ENCODE results near the gene NDUFA11. TPM values are rescaled to one million over a fixed set of nuclear protein-coding genes. Genes with fewer than 3 reads are reported as not detected.

NDUFA11 gene
- total and polyA plus RNA-seq, 2 of the 4 experiments (the other 2 are of a cell fraction), result 375 to 1,276 TPM

DNA sequence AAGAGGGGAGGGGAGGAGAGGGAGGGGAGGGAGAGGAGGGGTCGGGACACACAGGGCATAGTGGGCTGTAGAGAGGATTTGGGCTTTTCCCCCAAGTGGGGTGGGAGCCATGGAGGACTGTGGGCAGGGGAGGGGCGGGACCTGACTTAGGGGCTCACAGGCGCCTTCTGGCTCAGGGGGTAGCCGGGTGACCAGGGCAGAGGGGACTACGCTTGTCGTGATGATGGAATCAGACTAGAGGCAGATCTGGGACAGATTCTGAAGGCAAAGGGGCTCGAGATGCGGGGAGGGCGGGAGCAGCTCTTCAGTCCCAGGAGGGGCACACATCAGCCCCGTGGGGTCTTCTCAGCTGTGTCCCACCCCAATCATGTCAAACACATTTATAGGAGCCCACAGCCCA lies 13.5 kb downstream of the NDUFA11 start:
- Histone ChIP-seq H3K14ac (replicated peaks; ENCODE audit: low read depth, low read length) (peak overlapping the region; percentile 83), H3K9me1 (ENCODE audit: insufficient read depth, low read length) (0 out of 2 replicates have a peak, but pooled peaks cover 3% of the 10 kb centered on the region), H2AK5ac (ENCODE audit: low read depth, low read length) (peak overlapping the region; percentile 82), H2BK5ac (ENCODE audit: low read depth, low read length, poor library complexity, severe bottlenecking) (peak overlapping the region; percentile 47), H3K79me1 (ENCODE audit: low read depth in 1 of 2, low read length in 2 of 2) (no peaks in the 10 kb centered on the region), H4K8ac (ENCODE audit: low read depth in 2 of 2, low read length in 2 of 2) (peak overlapping the region; percentile 28 to 93; a peak in 2 of 4 replicates), H2AFZ (replicated peaks; ENCODE audit: low read length, poor library complexity) (peak overlapping the region; percentile 9), H4K5ac (ENCODE audit: low read depth, low read length) (peak overlapping the region; percentile 49), H3K4me1 (ENCODE audit: control insufficient read depth, insufficient read depth, low read length) (peaks cover 19% of the 10 kb centered on the region), H2BK15ac (ENCODE audit: low read depth, low read length) (peak overlapping the region; percentile 83; the same call in 2 of the 3 replicates), H3K4me3 (ENCODE audit: insufficient read depth, low read depth, low read length) (no peak overlapping the region), H3K4me2 (ENCODE audit: low read depth, low read length) (no peak overlapping the region), H3K23ac (ENCODE audit: low read depth, low read length) (peak overlapping the region; percentile 60; the same call in 1 of the 2 replicates), H2AK9ac (replicated peaks; ENCODE audit: low read depth, low read length, poor library complexity) (peak overlapping the region; percentile 47), H3K4ac (ENCODE audit: low read depth, low read length) (peak overlapping the region; percentile 93), H4K91ac (ENCODE audit: insufficient read depth, low read depth, low read length) (peak overlapping the region; percentile 90), H4K20me1 (ENCODE audit: insufficient read depth, low read length) (no peaks in the 10 kb centered on the region; the same call in 1 of the 2 replicates), H3K27me3 (ENCODE audit: control insufficient read depth, insufficient read depth, low read length) (no peaks in the 10 kb centered on the region), H3K27ac (ENCODE audit: insufficient read depth, low read length) (peak overlapping the region; percentile 67), H2BK120ac (ENCODE audit: low read depth, low read length) (peak overlapping the region; percentile 97), H3K9ac (ENCODE audit: low read depth, low read length) (peak overlapping the region; percentile 29; the same call in 1 of the 2 replicates), H3K9me3 (ENCODE audit: control insufficient read depth, insufficient read depth, low read length) (no peaks in the 10 kb centered on the region), H3K18ac (ENCODE audit: low read depth, low read length) (peak overlapping the region; percentile 30), H2BK20ac (ENCODE audit: low read depth, low read length) (peak overlapping the region; percentile 95; the same call in 1 of the 2 replicates), H3K56ac (ENCODE audit: extremely low read depth, insufficient read depth, low read length) (no peak overlapping the region), H3K36me3 (ENCODE audit: control insufficient read depth, insufficient read depth, low read length) (peaks cover 8% of the 10 kb centered on the region; the same call in 1 of the 2 replicates)
- DNase-seq (no peak), ATAC-seq (ENCODE audit: low read depth) (no peak)
- in situ Hi-C loops (cut with MboI; ENCODE audit: low sequenced_read_pairs) (loop anchor here (5.0 kb wide), 1 partner anchor 88 kb away; no protein-coding TSS in a partner anchor), intact Hi-C loops (cut with micrococcal nuclease) (loop anchor here (5.0 kb wide), 1 partner anchor 63 kb away; no protein-coding TSS in a partner anchor), dilution Hi-C loops (cut with HindIII; ENCODE audit: low sequenced_read_pairs, unreplicated experiment) (no loop called here)
- ChIA-PET CTCF (interaction anchor here (0.7 to 4.6 kb wide), 3 partner anchors 62 to 86 kb away, joined by 3 to 37 read pairs (median 4); partner anchors contain the start of gene NRTN), POLR2A (ENCODE audit: unreplicated experiment) (interaction anchor here (1.0 to 1.4 kb wide), 2 partner anchors 14 to 86 kb away, joined by 4 to 5 read pairs; partner anchors contain the start of gene NDUFA11)
- no TSS peak for BruUV-seq (replicated peaks)
- 17% methylated on average over 1 of the region's 10 CpGs; no CpG with 5 or more reads in 1 of the 2 experiments for WGBS, 2 experiments (ENCODE audit: extremely low coverage in 2 of 2, insufficient read length in 1 of 2)
- no peak for TF ChIP-seq CEBPB (IDR thresholded peaks at IDR 0.05; ENCODE audit: low read depth, low read length)
- no peak for TF ChIP-seq SMC3 (IDR thresholded peaks at IDR 0.05; ENCODE audit: low read depth, low read length)
- no peak for TF ChIP-seq RAD21 (IDR thresholded peaks at IDR 0.05; ENCODE audit: low read length)
- no peak for TF ChIP-seq CHD1 (IDR thresholded peaks at IDR 0.05; ENCODE audit: low read depth, low read length)
